Measurements from ENCODE around the gene KCNK1. TPM values are rescaled to one million over a fixed set of nuclear protein-coding genes. Genes with fewer than 3 reads are reported as not detected.

KCNK1 gene
- total RNA-seq, 1 experiment from 2014 or later = 0.13 TPM

GRCh38 chr1:233639611-233640010, 25.7 kb downstream of the KCNK1 start:
- no peaks in the 10 kb centered on the region for H3K4me1 ChIP-seq (ENCODE audit: control insufficient read depth, insufficient read depth, low read length)
- DNase-seq (ENCODE audit: low read depth, low spot score) = no peak
- POLR2A ChIA-PET = interaction anchor here (0.7 kb wide), 1 partner anchor 101 kb away, joined by 3 read pairs; no protein-coding TSS in a partner anchor

GRCh38 chr1:233640179-233640578, 26.3 kb downstream of the KCNK1 start:
- Histone ChIP-seq H3K4me3 (ENCODE audit: low read depth in 2 of 2, low read length in 2 of 2) (no peak overlapping the region), H3K36me3 (ENCODE audit: control insufficient read depth, insufficient read depth, low read length) (no peaks in the 10 kb centered on the region), H3K4me1 (ENCODE audit: control insufficient read depth, insufficient read depth, low read length) (no peaks in the 10 kb centered on the region), H3K27me3 (ENCODE audit: control insufficient read depth, insufficient read depth, low read length) (peaks cover 8% of the 10 kb centered on the region), H3K27ac (ENCODE audit: low read length) (no peak overlapping the region), H3K9me3 (ENCODE audit: control insufficient read depth, insufficient read depth, low read depth, low read length) (no peaks in the 10 kb centered on the region)
- no peak for DNase-seq (ENCODE audit: low read depth, low spot score)
- intact Hi-C loops (cut with micrococcal nuclease; ENCODE audit: unreplicated experiment) = no loop called here
- TF ChIP-seq, protein P1, sequence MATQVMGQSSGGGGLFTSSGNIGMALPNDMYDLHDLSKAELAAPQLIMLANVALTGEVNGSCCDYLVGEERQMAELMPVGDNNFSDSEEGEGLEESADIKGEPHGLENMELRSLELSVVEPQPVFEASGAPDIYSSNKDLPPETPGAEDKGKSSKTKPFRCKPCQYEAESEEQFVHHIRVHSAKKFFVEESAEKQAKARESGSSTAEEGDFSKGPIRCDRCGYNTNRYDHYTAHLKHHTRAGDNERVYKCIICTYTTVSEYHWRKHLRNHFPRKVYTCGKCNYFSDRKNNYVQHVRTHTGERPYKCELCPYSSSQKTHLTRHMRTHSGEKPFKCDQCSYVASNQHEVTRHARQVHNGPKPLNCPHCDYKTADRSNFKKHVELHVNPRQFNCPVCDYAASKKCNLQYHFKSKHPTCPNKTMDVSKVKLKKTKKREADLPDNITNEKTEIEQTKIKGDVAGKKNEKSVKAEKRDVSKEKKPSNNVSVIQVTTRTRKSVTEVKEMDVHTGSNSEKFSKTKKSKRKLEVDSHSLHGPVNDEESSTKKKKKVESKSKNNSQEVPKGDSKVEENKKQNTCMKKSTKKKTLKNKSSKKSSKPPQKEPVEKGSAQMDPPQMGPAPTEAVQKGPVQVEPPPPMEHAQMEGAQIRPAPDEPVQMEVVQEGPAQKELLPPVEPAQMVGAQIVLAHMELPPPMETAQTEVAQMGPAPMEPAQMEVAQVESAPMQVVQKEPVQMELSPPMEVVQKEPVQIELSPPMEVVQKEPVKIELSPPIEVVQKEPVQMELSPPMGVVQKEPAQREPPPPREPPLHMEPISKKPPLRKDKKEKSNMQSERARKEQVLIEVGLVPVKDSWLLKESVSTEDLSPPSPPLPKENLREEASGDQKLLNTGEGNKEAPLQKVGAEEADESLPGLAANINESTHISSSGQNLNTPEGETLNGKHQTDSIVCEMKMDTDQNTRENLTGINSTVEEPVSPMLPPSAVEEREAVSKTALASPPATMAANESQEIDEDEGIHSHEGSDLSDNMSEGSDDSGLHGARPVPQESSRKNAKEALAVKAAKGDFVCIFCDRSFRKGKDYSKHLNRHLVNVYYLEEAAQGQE (IDR thresholded peaks at IDR 0.05; ENCODE audit: insufficient read depth in 1 of 2, low read depth in 2 of 2, low read length in 1 of 2) = no peak
- TF ChIP-seq SIN3A (IDR thresholded peaks at IDR 0.05; ENCODE audit: borderline replicate concordance, insufficient read depth, low read depth, low read length) (no peak), POLR2AphosphoS5 (IDR thresholded peaks at IDR 0.05; ENCODE audit: low read depth, low read length) (no peak), CTCF (IDR thresholded peaks at IDR 0.05) (no peak), TCF7L2 (IDR thresholded peaks at IDR 0.05; ENCODE audit: low read depth, low read length) (no peak)
- no peak for ATAC-seq
- ChIA-PET CTCF (no interaction called here), POLR2A (interaction anchor here (0.7 kb wide), 1 partner anchor 100 kb away, joined by 3 read pairs; no protein-coding TSS in a partner anchor)
- in situ Hi-C loops (cut with HindIII; ENCODE audit: low pct_unique_long_range_greater_than_20kb, low sequenced_read_pairs) = no loop called here
- no TSS peak for BruUV-seq (replicated peaks)

More at GRCh38 chr1:233639611-233640010, 25.7 kb downstream of the KCNK1 start:
- no peak for ATAC-seq
- in situ Hi-C loops (cut with HindIII; ENCODE audit: low pct_unique_long_range_greater_than_20kb, low sequenced_read_pairs) = no loop called here
- CTCF ChIA-PET = no interaction called here
- intact Hi-C loops (cut with micrococcal nuclease; ENCODE audit: unreplicated experiment) = no loop called here
- BruUV-seq (replicated peaks) = no TSS peak
- Histone ChIP-seq H3K9me3 (ENCODE audit: control insufficient read depth, insufficient read depth, low read depth, low read length) (no peaks in the 10 kb centered on the region), H3K27ac (ENCODE audit: low read length) (no peak overlapping the region), H3K36me3 (ENCODE audit: control insufficient read depth, insufficient read depth, low read length) (no peaks in the 10 kb centered on the region), H3K4me3 (ENCODE audit: low read depth in 2 of 2, low read length in 2 of 2) (no peak overlapping the region), H3K27me3 (ENCODE audit: control insufficient read depth, insufficient read depth, low read length) (peaks cover 12% of the 10 kb centered on the region)
- TF ChIP-seq CTCF (IDR thresholded peaks at IDR 0.05) (no peak), TCF7L2 (IDR thresholded peaks at IDR 0.05; ENCODE audit: low read depth, low read length) (no peak), SIN3A (IDR thresholded peaks at IDR 0.05; ENCODE audit: borderline replicate concordance, insufficient read depth, low read depth, low read length) (no peak), POLR2AphosphoS5 (IDR thresholded peaks at IDR 0.05; ENCODE audit: low read depth, low read length) (no peak)
- TF ChIP-seq, protein P1 (IDR thresholded peaks at IDR 0.05; ENCODE audit: insufficient read depth in 1 of 2, low read depth in 2 of 2, low read length in 1 of 2) = no peak

Measured in Panc1 (cell line).